ENCODE data around the gene SHB.

SHB gene

DNA sequence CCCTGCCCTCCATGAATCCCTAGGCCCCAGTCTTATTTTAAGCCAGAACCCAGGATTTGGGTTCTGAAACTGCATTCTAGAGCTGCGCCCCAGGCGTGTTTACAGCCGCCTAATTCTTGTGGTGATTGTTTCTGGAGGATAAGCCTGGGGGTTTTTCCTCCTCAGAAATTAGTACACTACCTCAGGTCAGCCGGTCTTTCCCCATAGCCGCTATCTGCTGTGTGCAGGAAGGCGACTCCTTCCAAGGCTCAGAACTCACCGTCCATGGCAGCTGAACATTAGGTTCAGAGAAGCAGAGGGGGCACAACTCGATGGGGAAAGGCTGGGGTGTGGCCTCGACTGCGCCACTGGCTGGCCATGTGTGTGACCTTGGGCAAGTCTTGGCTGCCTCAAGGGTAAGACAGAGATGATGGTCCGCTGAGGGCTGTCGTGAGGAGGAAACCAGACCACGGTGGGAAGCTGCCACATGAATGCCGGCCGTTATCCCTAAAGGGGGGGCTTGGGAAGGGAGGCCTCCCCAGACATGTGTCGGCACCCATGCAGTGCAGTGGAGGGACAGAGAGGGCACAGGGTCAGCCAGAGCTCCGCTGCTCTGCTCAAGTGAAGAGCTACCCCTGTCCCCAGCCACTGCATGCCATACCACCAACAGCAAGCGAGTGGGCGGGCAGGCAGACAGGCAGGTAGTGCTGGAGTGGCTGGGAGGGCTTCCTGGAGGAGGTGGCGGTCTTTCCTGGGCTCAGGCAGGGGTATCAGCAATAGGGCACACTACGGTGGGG lies 28.9 kb downstream of the SHB start:
- no peak overlapping the region for H3K4me3 ChIP-seq
- TF ChIP-seq, protein P1, sequence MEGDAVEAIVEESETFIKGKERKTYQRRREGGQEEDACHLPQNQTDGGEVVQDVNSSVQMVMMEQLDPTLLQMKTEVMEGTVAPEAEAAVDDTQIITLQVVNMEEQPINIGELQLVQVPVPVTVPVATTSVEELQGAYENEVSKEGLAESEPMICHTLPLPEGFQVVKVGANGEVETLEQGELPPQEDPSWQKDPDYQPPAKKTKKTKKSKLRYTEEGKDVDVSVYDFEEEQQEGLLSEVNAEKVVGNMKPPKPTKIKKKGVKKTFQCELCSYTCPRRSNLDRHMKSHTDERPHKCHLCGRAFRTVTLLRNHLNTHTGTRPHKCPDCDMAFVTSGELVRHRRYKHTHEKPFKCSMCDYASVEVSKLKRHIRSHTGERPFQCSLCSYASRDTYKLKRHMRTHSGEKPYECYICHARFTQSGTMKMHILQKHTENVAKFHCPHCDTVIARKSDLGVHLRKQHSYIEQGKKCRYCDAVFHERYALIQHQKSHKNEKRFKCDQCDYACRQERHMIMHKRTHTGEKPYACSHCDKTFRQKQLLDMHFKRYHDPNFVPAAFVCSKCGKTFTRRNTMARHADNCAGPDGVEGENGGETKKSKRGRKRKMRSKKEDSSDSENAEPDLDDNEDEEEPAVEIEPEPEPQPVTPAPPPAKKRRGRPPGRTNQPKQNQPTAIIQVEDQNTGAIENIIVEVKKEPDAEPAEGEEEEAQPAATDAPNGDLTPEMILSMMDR (IDR thresholded peaks at IDR 0.05) = no peak
- DNase-seq (ENCODE audit: low spot score) = no peak
- peak overlapping the region in 1 of 2 donors; percentile 14 for H3K27ac ChIP-seq

DNA sequence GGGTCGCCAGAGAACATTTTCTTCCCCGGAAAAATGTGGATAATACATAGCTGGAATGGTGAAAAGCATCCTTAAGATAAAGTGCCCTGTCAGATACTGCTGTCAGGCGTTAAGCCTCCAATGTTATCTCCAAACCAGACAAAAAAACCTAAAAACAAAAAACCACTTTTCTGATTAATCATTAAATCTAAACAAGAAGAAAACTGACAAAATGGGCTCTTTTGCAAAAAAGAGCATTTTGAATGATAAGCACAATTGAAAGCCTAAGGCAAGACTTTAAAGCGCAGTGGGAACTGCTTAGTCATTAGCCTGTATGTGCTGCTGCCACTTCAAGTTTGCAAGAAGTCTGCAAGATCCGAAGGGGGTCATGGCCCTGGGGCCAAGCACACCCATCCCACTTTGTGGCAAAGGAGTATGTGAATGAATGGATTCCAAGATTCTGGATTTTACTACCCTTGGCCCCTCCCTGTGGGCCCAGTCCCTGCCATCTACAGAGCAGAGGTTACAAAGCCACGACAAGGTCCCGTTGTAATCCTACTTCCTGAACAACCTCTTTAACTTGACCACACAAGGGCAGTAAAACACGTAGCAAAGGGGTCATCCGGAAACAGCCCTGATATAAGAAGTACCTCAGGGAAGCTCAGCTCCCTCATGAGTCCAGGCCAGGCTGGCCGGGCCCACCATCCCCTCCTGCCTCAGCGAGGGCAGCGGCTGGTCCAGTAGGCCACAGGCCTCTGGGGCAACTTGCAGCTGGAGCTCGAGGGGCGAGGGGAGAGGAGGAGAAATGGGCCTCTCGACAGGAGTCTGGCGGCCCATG lies 29.7 kb downstream of the SHB start:
- no peak for DNase-seq (ENCODE audit: low spot score)
- Histone ChIP-seq H3K4me3 (no peak overlapping the region), H3K27ac (peak overlapping the region in 1 of 2 donors; percentile 28)
- TF ChIP-seq, protein P1 (IDR thresholded peaks at IDR 0.05) = no peak

DNA sequence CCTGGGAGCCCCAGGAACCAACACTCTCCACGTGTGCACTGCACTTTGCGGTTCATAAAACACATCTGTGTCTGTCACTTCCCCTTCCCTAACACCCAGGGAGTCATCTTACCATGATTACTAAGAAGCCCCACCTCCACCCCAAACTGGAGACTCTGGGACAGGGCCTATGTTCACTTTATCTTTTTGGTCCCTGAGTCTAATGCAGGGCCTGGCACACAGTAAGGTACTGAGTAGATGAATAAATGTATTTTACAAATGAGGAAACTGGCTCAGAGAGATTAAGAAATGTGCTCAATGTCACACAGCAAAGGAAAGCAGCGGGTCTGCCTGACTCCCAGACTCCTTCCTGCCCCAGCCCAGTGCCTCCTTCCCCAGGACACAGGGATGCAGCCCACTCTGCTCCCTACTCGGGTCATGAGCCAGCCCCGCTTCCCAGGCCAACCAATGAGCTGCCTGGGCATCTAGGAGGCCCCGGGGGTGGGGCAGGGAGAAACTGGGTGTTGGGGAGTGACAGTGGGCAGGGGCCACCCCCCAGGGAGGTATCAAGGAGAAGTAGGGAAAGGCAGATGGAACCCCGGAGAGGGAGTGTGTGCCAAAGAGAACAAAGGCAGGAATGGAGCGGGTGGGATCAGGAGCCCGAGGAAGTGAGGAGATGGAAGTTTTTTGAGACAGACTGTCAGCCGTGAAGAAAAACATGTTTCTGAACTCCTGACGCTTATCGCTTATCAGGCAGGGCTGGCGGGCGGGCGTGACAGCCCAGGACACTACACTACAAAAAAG lies 30.5 kb downstream of the SHB start:
- TF ChIP-seq, protein P1 (IDR thresholded peaks at IDR 0.05) = no peak
- H3K4me3 ChIP-seq = no peak overlapping the region
- H3K27ac ChIP-seq = peak overlapping the region in 1 of 2 donors; percentile 28
- no peak for DNase-seq (ENCODE audit: low spot score)

DNA sequence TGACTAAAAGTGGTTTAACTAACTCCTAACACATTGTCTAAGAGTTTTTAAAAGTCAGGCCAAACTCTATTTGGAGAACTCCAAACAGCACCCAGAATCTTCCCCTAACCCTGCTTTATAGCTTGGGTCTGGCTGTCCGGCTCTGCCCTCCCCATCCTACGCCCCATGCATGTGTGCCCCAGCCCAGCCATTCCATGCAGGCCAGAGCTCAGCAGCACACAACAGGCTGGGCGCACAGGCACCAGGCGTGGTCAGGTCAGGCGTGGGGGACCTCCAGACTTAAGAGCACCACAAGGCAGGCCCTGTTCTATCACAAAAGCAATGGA lies 31.1 kb downstream of the SHB start:
- H3K27ac ChIP-seq = no peak overlapping the region
- TF ChIP-seq, protein P1 (IDR thresholded peaks at IDR 0.05) = no peak
- H3K4me3 ChIP-seq = no peak overlapping the region

DNA sequence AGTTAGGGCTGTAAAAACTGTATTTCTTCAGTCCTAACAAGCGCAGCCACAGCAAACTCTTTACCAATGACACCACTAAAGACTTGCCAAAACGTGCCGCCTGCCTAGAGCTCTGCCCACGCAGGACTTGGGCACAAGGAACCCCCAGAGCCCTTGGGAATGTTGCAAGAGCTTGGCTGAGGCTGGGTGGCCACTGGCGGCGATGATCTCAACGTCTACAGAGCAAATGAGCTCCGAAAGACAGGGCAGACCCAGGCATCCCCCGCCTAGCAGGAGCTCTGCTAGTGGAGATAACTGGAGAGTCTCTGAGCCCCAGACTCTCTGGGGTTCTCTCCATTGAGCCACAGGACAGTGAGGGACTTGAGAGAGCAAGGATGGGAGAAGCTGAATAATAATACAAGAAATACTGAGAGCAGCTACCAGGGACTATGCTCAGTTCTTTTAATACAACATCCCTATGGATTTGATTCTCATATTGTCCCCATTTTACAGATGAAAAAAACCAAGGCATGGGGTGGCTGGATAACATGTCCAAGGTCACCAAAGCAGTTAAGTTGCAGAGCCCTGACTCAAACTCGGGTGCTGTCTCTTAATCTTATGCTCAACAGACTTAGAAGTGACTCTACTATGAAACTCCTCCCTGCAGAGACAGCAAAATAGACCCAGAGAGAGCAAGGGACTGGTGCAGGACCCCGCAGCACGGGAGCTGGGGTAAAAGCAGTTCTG lies 32.5 kb downstream of the SHB start:
- TF ChIP-seq, protein P1 (IDR thresholded peaks at IDR 0.05) = no peak
- no peak overlapping the region for H3K4me3 ChIP-seq
- DNase-seq (ENCODE audit: low spot score) = peak; percentile 83
- peak overlapping the region; percentile 34 to 41 for H3K27ac ChIP-seq

More for the DNA sequence above, 31.1 kb downstream of the SHB start:
- no peak for DNase-seq (ENCODE audit: low spot score)

DNA sequence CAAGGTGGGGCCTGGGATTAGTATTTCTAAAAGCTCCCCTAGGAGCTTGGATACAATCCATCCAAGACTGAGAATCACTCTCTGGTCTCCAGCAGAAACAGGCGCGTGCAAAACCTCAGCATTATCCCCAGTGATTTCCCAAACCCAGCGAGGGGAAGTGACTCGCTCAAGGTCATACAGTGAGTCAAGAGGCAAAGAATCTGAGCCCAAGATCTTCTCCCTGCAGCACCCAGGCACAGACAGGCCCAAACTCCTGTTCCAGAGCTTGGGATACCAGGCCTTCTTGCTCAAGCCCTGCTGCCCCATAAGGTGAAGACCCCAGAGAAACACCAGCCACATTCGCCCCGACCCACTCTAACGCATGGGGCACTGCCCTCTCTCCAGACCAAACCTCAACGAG lies 33.2 kb downstream of the SHB start:
- H3K27ac ChIP-seq = peak overlapping the region; percentile 34 to 41
- TF ChIP-seq, protein P1 (IDR thresholded peaks at IDR 0.05) = no peak
- H3K4me3 ChIP-seq = no peak overlapping the region
- DNase-seq (ENCODE audit: low spot score) = no peak
